ENCODE data around the gene WFS1.

WFS1 gene

DNA sequence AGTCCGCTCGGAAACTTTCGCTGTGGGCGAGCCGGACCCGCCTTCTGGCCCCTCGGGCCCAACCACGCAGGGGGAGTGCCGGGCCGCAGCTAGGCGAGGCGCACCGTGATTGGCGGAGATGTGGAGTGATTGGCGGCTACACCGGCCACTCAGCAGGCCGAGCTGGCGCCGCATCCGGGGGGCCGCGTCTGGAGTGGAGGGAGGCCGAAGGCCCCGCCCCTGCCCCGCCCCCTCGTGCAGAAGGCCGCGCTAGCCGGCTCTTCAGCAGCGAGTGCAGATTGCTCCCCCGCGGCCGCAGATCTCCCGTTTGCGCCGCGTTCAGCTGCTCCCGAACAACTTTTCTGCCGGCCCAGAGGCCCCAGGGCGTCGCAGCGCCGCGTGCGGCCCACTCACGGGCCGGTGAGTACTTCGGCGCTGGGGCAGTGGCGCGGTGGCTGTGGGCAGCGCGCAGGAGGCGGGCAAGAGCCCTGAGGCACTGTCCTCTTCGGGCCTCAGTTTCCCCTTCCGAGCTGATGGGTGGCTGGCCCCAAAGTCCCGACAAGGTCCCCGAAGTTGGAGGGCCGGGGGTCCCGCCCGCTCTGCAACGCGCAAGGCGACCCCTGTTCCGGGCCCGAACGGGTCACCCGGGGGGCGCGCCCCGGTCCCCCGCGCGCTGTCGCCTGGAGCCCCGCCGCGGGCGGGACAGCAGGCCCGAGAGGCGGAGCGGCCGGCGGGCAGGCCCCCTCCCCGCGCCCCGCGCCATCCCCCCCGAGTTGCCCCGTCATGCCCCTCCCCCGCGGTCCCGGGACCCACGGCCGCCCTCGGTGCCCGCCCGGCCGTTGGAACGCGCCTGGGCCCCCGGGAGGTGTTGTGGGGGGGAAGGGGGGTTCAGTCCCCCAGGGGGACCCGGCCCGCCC, at the start of gene WFS1:
Gene WFS1, plus strand, starts transcription at position 235 of the 896 bp plus-strand sequence. CDS start 7,606 bp downstream, outside the sequence.
- peak; percentile 98 for DNase-seq

DNA sequence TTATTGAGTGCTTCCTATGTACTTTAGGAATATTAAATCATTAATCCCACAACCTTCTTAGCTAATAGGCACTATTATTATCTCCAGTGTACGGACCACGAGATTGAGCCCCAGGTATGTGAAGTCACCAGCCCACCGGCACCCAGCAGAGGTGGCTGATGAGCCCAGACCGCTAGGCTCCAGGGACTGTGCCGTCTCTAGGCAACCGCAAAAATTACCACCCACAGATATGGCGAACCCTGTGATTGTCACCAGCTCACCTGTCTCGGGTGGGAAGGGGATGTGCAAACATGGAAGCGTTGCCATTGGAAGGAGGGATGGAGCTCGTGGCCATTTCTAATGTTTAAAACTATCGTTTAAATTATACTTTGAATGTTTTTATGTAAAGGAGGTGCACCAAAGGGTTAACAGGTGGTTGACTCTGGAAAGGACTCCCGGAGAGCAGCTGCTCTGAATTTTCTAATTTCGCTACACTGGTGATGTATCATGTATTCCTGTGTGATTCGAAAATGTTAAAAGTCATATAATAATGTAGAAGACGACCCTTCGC, 48.3 kb upstream of the WFS1 start:
- DNase-seq = no peak

GRCh38 chr4:6221851-6222760, 47.5 kb upstream of the WFS1 start:
- peak; percentile 30 for DNase-seq

- DNase-seq = no peak
These were observed 46.8 kb upstream of the WFS1 start for GRCh38 chr4:6222761-6223292.

DNA sequence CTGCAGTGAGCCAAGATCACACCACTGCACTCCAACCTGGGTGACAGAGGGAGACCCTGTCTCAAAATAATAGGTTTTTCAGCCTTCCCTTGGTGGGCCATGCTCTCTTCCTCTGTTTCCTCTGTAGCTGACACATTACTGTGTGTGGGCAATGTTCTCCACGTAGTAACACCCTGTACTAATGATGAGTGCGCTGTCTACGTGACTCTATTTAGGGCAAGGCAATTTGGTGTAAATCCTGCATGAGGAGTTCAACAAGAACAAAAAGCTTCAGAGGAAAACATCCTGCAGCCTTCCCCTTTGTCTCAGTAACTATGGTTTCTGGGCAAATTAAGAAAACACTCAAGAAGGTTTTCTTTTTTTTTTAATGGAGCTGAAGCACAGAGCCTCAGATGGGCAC, 44.9 kb upstream of the WFS1 start:
- DNase-seq = no peak

DNA sequence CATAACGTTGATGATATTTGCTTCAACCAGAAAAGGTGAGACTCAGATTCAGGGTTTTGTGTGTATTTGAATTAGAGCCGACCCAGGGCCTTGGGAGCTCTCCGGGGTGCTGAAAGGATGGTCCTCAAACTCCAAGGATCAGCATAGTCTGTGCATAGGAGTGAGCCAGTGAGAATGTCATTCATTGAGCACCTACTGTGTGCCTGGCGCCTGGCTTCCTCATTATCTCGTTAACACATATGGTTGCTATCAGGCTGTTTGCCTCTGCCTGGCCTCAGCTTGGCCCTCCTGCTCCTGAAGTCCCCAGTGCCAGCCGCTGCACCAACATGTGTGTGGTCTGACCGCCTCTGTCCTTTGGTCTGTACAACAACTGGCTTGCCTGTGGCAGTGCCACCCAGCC, 44.2 kb upstream of the WFS1 start:
- no peak for DNase-seq

GRCh38 chr4:6226506-6226905, 43.1 kb upstream of the WFS1 start:
- no peak for DNase-seq

- no peak for DNase-seq
These were observed 42.1 kb upstream of the WFS1 start for GRCh38 chr4:6227412-6228157.

- no peak for DNase-seq
These were observed 41.2 kb upstream of the WFS1 start for GRCh38 chr4:6228158-6229067.

DNA sequence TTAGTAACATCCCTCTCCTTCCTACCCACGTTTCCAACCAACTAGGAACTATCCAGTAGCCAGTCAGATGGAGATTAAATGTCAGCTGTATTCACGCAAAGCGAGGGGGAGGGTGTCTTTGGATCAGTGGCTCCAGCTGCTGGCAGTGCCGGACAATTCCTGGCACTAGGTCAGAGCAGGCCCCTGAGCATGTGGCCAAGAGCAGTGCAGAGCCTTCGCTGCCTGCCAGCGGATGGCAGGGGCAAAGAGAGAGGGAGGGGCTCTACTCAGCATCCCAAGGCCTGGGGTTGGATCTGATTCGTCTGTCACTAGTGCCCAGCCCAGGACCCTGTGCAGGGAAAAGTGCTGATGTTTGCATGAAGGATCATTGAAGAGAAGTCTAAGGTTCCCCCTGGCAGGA, 40.6 kb upstream of the WFS1 start:
- no peak for DNase-seq

DNA sequence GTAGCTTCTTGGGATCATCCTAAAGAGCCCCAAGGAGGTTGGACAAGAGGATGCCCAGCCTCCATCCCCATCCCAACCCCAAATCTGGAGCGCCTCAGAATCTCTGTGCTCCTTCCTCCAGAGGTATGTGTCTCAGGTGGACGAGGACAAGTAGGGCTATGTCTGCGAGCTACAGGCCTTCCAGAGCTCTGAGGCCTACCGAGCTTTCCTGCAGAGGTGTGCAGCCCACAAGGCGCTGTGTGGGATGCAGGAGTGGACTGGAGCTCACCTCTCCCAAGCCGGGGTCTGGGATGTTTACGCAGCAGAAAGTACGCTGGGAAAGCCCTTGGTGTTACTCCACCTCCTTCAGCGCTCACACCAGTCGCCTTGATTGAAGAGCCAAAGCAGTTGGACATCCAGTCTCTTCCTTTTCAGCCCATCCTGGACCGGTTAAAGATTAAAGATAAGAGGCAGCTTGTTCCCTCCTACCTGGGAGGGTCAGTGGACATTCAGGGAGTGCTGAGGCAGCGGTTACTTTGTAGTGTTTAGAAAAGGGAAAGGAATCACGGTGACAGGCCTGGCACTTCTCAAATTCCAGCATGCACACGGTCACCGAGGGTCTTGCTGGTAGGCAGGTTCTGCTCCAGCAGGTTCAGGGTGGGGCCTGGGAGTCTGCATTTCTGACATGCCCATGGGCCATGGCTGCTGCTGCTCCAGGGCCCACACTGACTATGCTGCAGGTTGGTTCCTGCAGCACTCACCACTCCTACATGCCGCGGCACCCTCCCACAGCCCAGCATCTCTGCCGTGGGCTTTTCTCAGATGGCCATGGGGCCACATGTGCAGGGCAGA, 39.8 kb upstream of the WFS1 start:
- DNase-seq = no peak

DNA sequence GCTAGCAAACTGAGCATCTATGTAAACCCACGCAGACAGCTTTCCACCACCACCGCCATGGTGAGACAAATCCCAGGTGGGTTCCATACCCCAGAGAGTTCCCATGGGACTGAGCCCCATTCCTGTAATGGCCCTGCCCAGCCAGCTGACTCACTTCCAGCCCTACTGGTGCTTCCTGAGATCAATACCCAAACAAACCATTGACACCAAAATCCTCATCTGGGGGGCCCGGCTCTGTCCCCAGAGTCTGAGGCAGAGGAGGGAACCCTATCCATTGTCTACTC, 39.2 kb upstream of the WFS1 start:
- DNase-seq = no peak

- no peak for DNase-seq
These were observed 38.6 kb upstream of the WFS1 start for GRCh38 chr4:6230827-6231662.

DNA sequence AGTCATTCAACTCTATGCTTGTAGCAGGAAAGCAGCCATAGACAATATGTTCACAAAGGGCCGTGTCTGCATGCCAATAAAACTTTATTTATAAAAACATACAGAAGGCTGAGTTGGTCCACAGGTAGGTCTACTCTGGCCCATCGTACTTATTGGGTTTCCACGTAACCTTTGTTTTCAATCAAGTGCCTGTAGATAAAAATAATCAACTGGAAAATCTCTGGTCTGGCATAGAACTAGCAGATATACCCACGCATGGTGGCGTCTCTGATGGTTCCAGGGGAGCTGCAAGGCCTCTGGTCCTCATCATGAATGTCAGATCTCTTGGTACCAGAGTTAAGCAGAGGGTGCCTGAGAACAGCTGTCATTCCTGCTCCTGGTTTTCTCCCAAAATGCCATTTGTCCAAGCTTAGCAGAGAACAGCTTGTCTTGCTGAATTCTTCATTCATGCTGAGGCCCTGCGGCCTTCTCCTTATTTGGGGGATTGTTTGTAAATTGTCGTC, 37.9 kb upstream of the WFS1 start:
- no peak for DNase-seq

GRCh38 chr4:6232836-6233785, 36.5 kb upstream of the WFS1 start:
- no peak for DNase-seq

DNA sequence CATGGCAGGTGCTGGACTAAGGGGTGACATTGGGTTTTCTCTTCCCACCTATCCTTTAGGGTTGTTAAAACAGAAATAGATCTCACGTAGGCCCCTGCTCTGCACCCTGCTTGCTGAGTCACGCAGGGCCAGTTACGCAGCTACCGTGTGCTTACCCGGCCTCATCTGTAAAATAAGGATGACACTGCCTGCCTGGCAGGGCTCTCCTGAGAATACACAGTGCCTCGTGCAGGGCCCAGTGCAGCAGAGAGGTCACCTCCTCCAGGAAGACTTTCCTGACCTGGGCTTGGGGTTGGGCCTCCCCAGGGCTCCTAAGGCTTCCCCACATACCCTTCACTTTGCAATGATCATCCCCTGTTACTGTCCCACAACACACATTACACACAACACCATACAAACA, 35.7 kb upstream of the WFS1 start:
- no peak for DNase-seq

DNA sequence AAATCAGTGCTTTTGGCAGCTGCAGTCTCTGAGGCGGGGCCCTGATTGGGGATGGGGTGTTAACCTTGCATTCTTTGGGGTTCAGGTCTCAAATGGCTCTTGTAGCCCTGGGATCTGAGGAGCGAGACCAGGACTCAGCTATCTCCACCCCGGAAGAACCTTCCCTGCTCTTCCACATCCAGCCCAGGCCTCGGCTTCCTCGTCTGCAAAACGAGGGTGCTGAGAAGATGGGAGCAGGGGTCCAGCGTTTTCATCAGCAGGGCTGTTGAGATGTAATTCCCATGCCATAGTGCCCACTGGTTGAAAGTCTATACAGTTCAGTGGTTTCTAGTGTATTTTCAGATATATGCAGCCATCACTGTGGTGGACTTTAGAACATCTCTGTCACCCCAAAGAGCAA, 34.6 kb upstream of the WFS1 start:
- no peak for DNase-seq

- no peak for DNase-seq
These were observed 33.6 kb upstream of the WFS1 start for GRCh38 chr4:6235901-6236640.
